Breast epithelium (tissue), 3 donors: ENCODE results near the gene ANO3.

Experiments
- CTCF ChIP-seq, 3 donors: fragments of 450-650 bp; IDR thresholded peaks; one replicate each; pipeline ENCODE4 v1.5.1; 2016 to 2017; ENCODE audit warnings: antibody characterized with exemption in 3 of 3, mild to moderate bottlenecking in 3 of 3, moderate library complexity in 3 of 3
- POLR2A ChIP-seq: fragments of 450-650 bp; IDR thresholded peaks from one replicate; pipeline ENCODE4 v1.6.1; 2016; ENCODE audit warnings: antibody characterized with exemption, mild to moderate bottlenecking, moderate library complexity

GRCh38 chr11:26556582-26556981 lies 224.7 kb downstream of the ANO3 start:
- TF ChIP-seq POLR2A (no peak), CTCF (IDR thresholded peaks at IDR 0.05) (no peak)
